Activated CD4-positive, alpha-beta T cell treated with anti-CD3 and anti-CD28 coated beads for 36 hours (primary cell): ENCODE measurements around the gene SEMA5A. TPM values are rescaled to one million over a fixed set of nuclear protein-coding genes. Genes with fewer than 3 reads are reported as not detected.

Experiments
- ATAC-seq: fragments of 200-7000 bp; cut with Tn5 transposase; one replicate; pipeline ENCODE4 v1.10.0; 2021; ENCODE audit warnings: mild to moderate bottlenecking, moderate library complexity
- CTCF ChIA-PET: fragments of 350-600 bp; sonication (Branson Sonifier 250); formaldehyde crosslinking; loops from one replicate; lab custom pipeline; 2021; ENCODE audit warnings: antibody characterized with exemption; lab: Charles Lee
- POLR2A ChIA-PET: fragments of 350-600 bp; sonication (Branson Sonifier 250); formaldehyde crosslinking; loops from one replicate; lab custom pipeline; 2021; ENCODE audit warnings: antibody characterized with exemption, inconsistent platforms; lab: Charles Lee
- DNase-seq: peaks from one replicate; pipeline ENCODE4 v3.0.0-alpha.2; 2020
- H3K27ac Mint-ChIP-seq: one replicate; pipeline ENCODE4 v1.8.0; 2021; ENCODE audit warnings: mixed read lengths
- H3K27me3 Mint-ChIP-seq: one replicate; pipeline ENCODE4 v1.8.0; 2021; ENCODE audit warnings: mixed read lengths
- H3K36me3 Mint-ChIP-seq: one replicate; pipeline ENCODE4 v1.8.0; 2021; ENCODE audit warnings: low read depth, mixed read lengths
- H3K4me1 Mint-ChIP-seq: one replicate; pipeline ENCODE4 v1.8.0; 2021; ENCODE audit warnings: mixed read lengths
- H3K4me3 Mint-ChIP-seq: one replicate; pipeline ENCODE4 v1.8.0; 2021; ENCODE audit warnings: mild to moderate bottlenecking, moderate library complexity, mixed read lengths
- H3K9me3 Mint-ChIP-seq: one replicate; pipeline ENCODE4 v1.8.0; 2021; ENCODE audit warnings: low read depth, mixed read lengths
- intact Hi-C, 2 experiments: fragments of 100-400 bp; cut with DNase I in 1 of 2; cut with micrococcal nuclease in 1 of 2; formaldehyde crosslinking; loops; one replicate each; pipeline versions ENCODE4 v1.14.2 to v1.15.1; 2022 to 2024; cut with DNase I, micrococcal nuclease
- total RNA-seq, 2 experiments: library from RNA; stranded (reverse); gene quantifications; one replicate each; pipeline ENCODE4 v1.2.3, GENCODE V29; 2021

Gene SEMA5A
- total RNA-seq, 2 experiments from 2014 or later = 0.04 TPM; not detected in 1

DNA sequence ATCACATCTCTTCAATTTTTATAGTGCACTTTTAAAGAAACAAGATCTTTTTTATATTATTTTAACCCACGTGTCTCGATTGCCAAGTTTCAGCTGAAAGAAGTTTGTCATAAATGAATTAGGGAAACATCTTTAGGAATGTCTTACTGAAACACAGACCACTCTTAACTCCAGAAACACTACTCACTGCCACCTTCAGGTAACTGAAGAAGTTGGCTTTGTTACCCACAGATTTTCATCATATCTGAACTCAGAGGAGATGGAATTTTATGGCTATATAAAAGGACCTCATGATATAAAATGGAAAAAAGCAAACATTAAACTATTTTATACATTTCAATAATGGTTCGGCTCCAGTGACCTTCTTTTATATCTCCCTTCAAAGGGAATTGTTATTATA, 158.0 kb downstream of the SEMA5A start:
- POLR2A ChIA-PET = no interaction called here
- Mint-ChIP-seq H3K9me3 (no peaks in the 10 kb centered on the region), H3K4me3 (no peak overlapping the region), H3K27me3 (no peaks in the 10 kb centered on the region), H3K4me1 (no peaks in the 10 kb centered on the region), H3K27ac (no peak overlapping the region), H3K36me3 (no peaks in the 10 kb centered on the region)
- CTCF ChIA-PET = no interaction called here
- intact Hi-C loops = no loop called here
- DNase-seq (no peak), ATAC-seq (no peak)

DNA sequence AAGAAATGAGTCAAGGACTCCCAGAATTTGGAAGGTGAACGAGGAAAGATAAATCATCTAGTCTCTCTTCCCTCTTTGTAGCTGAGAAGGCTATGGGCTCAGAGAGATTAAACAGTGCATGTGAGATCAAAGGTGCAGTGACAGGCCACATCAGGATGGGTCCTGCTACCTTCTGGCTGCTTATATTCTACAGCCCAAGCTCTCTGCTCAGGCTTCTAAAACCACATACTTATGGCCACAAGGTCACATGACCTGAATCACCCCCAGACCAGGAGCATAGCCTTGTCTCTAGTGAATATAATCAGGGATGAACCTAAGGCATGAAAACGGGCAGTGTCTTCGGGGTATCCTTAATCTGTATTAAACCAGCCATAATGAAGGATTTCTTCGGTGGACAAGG, 158.9 kb downstream of the SEMA5A start:
- Mint-ChIP-seq H3K9me3 (no peaks in the 10 kb centered on the region), H3K4me3 (no peak overlapping the region), H3K27me3 (no peaks in the 10 kb centered on the region), H3K36me3 (no peaks in the 10 kb centered on the region), H3K27ac (no peak overlapping the region), H3K4me1 (no peaks in the 10 kb centered on the region)
- DNase-seq (no peak), ATAC-seq (no peak)
- intact Hi-C loops = no loop called here
- ChIA-PET POLR2A (no interaction called here), CTCF (no interaction called here)

DNA sequence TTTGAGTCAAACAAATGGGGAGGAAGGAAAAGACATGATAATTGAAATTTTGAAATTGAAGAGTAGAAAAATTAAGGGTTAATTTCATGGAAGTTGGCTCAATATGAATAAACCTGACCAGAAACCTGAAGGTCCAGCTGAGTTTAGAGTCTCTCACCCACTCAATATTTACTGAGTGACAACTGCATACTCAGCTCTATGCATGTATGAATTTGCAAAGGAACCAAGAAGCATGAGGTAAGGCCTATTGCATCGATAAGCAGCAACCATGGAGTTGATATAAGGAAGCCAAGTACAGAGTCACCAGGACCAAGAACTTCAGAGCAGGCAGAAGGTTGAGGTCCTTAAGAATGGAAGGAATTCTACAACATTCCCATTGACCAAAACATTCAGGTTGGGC, 163.4 kb downstream of the SEMA5A start:
- ChIA-PET CTCF (no interaction called here), POLR2A (no interaction called here)
- H3K4me3 Mint-ChIP-seq = no peak overlapping the region
- H3K27ac Mint-ChIP-seq = no peak overlapping the region
- intact Hi-C loops = no loop called here
- no peaks in the 10 kb centered on the region for H3K27me3 Mint-ChIP-seq
- ATAC-seq (no peak), DNase-seq (no peak)
- no peaks in the 10 kb centered on the region for H3K4me1 Mint-ChIP-seq
- no peaks in the 10 kb centered on the region for H3K36me3 Mint-ChIP-seq
- no peaks in the 10 kb centered on the region for H3K9me3 Mint-ChIP-seq

DNA sequence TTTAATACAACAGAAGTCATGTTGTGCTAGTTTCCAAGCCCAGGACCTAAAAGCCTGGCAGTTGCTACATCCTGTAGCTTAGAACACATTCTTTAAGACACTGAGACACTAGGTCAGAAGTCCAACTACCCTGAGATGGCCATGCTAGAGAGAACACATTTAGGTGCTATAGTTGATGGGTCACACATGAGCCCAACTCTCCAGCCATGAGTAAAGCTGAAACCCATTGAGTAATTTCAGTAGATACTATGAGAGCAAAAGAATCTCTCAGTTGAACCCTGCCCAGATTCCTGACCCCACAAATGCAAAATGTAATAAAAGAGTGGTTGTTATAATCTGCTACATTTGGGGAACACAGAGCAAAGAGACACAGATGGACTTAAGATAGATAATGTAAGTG, 164.4 kb downstream of the SEMA5A start:
- intact Hi-C loops = no loop called here

DNA sequence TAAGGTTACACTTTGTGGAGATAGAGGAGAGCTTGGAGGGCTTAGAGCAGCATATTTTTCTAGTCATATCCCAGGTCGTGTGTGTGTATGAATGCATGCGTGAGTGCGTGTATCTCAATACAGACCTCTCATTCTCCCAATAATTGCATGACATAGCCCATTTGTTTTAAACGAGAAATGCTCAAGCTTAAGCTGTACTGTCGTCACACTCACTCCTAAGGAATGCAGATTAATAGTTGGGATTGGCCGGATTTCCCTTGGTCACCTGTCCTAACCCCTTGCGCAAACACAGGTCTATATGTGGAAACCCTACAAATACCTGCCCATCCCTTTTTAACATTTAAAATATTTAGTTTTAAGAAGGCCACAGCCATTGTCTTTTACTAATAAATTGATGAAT, 165.8 kb downstream of the SEMA5A start:
- H3K27me3 Mint-ChIP-seq = no peaks in the 10 kb centered on the region
- ChIA-PET POLR2A (no interaction called here), CTCF (no interaction called here)
- H3K9me3 Mint-ChIP-seq = no peaks in the 10 kb centered on the region
- ATAC-seq (no peak), DNase-seq (no peak)
- intact Hi-C loops = no loop called here
- no peaks in the 10 kb centered on the region for H3K36me3 Mint-ChIP-seq
- no peak overlapping the region for H3K27ac Mint-ChIP-seq
- no peak overlapping the region for H3K4me3 Mint-ChIP-seq
- H3K4me1 Mint-ChIP-seq = no peaks in the 10 kb centered on the region

More for the DNA sequence above, 164.4 kb downstream of the SEMA5A start:
- Mint-ChIP-seq H3K36me3 (no peaks in the 10 kb centered on the region), H3K4me1 (no peaks in the 10 kb centered on the region), H3K27me3 (no peaks in the 10 kb centered on the region), H3K4me3 (no peak overlapping the region), H3K9me3 (no peaks in the 10 kb centered on the region), H3K27ac (no peak overlapping the region)
- DNase-seq (no peak), ATAC-seq (no peak)
- POLR2A ChIA-PET = no interaction called here
- CTCF ChIA-PET = no interaction called here

DNA sequence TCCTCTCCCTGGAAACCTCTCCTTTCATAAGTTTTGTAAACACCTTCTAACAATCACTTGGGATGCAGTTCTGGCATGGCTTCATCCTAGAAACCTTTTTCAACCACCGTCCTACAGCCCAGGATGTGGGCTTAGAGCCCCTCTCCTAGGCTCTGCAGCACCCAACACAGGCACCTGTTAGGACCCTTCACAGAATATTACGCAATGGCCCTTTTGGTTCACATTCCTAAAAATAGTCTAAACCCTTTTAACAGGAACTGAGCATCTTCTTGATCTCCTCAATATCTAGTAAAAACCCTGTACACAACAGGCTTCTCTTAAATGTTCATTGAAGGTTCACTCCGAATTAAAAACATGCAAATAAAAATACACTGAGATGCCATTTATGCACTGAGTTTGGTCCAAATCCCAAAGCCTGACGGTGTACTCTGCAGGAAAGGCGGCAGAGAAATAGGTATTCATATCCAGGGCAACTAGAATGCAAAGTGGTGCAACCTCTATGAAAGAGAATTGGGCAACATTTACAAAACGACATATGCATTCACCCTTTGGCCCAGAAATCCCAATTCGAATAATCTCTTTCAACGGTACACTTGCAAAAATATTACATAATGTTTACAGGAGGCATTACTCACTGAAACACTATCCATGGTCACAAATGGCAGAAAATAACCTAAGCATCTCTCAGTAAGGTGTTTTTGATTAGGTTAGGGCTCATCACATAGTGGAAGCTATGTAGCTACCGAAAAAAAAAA, 169.3 kb downstream of the SEMA5A start:
- Mint-ChIP-seq H3K4me3 (no peak overlapping the region), H3K9me3 (no peaks in the 10 kb centered on the region), H3K36me3 (no peaks in the 10 kb centered on the region), H3K27ac (no peak overlapping the region), H3K27me3 (no peaks in the 10 kb centered on the region), H3K4me1 (no peaks in the 10 kb centered on the region)
- DNase-seq (no peak), ATAC-seq (no peak)
- POLR2A ChIA-PET = no interaction called here
- CTCF ChIA-PET = interaction anchor here (1.0 kb wide), 1 partner anchor 38 kb away, joined by 6 read pairs; no protein-coding TSS in a partner anchor
- intact Hi-C loops = no loop called here

DNA sequence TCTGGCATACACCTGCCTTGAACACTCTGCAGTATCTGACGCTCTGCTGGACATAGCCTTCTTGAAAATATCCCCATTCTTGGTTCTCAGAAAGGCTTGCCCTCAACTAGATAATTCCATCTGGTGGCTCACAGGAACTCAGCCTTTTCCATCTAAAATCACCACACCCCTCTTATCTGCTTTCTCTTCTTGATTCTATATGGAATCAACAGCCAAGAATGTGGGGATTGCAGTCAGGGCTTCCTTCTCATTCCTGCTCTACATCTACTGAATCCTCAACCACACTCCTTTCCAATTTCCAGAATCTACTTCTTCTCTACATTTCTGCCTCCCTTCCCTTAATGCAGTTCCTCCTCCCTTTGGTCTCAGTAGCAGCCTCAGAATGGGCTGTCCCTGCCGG, 170.1 kb downstream of the SEMA5A start:
- H3K4me1 Mint-ChIP-seq = no peaks in the 10 kb centered on the region
- CTCF ChIA-PET = no interaction called here
- H3K4me3 Mint-ChIP-seq = no peak overlapping the region
- DNase-seq = no peak
- H3K27ac Mint-ChIP-seq = no peak overlapping the region
- H3K27me3 Mint-ChIP-seq = no peaks in the 10 kb centered on the region
- H3K9me3 Mint-ChIP-seq = no peaks in the 10 kb centered on the region
- no peaks in the 10 kb centered on the region for H3K36me3 Mint-ChIP-seq
- POLR2A ChIA-PET = no interaction called here
- no peak for ATAC-seq
- intact Hi-C loops = no loop called here

DNA sequence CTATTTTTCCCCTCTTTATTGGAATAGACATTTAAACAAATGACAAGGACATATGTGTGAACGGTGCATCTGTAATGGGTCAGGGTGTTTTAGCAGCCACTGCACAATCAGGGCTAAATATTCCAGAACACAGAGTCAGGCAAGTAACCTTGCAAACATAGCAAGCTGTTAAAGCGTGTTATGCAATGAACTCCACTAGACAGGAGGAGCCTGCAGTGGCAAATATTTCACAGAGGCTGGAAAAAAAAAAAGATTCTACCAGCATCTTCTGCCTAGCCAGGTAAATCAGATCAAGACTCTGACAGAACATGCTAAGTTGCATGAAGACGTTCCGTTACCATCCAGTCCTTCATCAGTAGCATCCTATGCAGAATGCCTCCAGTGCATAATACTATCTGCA, 171.8 kb downstream of the SEMA5A start:
- CTCF ChIA-PET = no interaction called here
- Mint-ChIP-seq H3K36me3 (no peaks in the 10 kb centered on the region), H3K27me3 (no peaks in the 10 kb centered on the region)

DNA sequence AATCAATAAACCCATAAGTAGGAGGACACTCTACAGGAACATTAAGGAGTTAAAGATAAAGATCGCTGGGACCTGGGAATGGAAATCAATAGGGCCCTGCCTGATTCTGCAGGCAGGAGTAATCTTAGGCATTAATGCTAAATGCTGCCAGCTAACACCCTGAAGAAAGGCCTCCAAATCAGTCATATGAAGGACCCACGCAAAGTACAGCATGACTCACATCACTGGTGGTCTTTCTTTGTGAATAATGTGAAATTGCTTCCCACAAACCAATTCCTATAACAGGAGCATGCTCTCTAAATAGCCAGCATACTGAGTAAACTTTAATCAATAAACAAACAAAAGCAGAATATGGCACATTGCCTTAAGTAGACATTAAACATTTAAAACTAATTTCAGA, 172.3 kb downstream of the SEMA5A start:
- no peaks in the 10 kb centered on the region for H3K27me3 Mint-ChIP-seq
- no peaks in the 10 kb centered on the region for H3K36me3 Mint-ChIP-seq
- H3K4me3 Mint-ChIP-seq = no peak overlapping the region
- ChIA-PET POLR2A (no interaction called here), CTCF (no interaction called here)
- H3K27ac Mint-ChIP-seq = no peak overlapping the region
- ATAC-seq (no peak), DNase-seq (no peak)
- no peaks in the 10 kb centered on the region for H3K9me3 Mint-ChIP-seq
- intact Hi-C loops = no loop called here
- no peaks in the 10 kb centered on the region for H3K4me1 Mint-ChIP-seq

More for the DNA sequence above, 171.8 kb downstream of the SEMA5A start:
- Mint-ChIP-seq H3K9me3 (no peaks in the 10 kb centered on the region), H3K27ac (no peak overlapping the region), H3K4me1 (no peaks in the 10 kb centered on the region), H3K4me3 (no peak overlapping the region)
- intact Hi-C loops = no loop called here
- ATAC-seq (no peak), DNase-seq (no peak)
- POLR2A ChIA-PET = no interaction called here

DNA sequence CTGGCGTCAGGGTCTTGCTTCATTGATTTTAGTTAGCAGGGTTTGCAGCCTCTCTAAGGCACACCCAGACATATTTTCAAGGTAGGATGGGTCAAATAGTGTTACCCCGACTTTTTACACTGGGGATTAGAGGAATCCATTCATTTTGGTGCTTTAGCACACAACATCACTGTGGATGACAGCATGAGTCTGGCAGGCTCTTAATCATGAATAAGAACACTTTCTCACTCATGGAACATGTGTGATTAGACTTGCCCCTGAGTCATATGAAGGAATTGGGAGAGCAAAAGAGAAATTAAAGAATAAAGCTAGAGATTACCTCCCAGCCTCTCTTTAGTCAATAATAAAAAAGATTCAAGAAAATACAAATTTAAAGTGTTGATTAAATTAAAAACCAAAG, 175.6 kb downstream of the SEMA5A start:
- intact Hi-C loops = no loop called here
- DNase-seq = no peak
- no peaks in the 10 kb centered on the region for H3K9me3 Mint-ChIP-seq
- H3K27me3 Mint-ChIP-seq = no peaks in the 10 kb centered on the region
- ChIA-PET POLR2A (no interaction called here), CTCF (no interaction called here)
- H3K27ac Mint-ChIP-seq = no peak overlapping the region
- no peaks in the 10 kb centered on the region for H3K4me1 Mint-ChIP-seq
- no peak overlapping the region for H3K4me3 Mint-ChIP-seq
- ATAC-seq = no peak
- no peaks in the 10 kb centered on the region for H3K36me3 Mint-ChIP-seq

DNA sequence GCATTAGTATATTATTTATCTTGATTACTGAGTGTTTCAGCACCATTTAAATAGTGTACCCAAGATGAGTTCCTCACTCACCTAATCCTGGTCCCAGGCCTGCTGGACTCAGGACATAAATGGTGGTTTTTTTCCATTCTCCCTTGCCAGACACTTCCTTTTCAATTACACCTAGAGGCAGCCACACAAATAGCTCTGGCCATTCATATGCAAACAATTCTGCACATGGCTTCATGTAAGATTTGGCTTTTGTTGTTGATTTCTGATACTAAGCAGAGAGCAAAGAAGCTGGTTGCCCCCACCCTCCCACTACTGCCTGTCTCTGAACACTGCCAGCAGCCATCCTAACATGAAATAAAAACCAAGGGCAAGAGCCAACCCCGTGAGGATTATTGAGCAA, 180.4 kb downstream of the SEMA5A start:
- Mint-ChIP-seq H3K27me3 (no peaks in the 10 kb centered on the region), H3K9me3 (peaks cover 6% of the 10 kb centered on the region), H3K36me3 (no peaks in the 10 kb centered on the region), H3K4me1 (peaks cover 12% of the 10 kb centered on the region), H3K27ac (no peak overlapping the region), H3K4me3 (no peak overlapping the region)
- no peak for DNase-seq
- intact Hi-C loops = no loop called here
- POLR2A ChIA-PET = no interaction called here
- no peak for ATAC-seq
- CTCF ChIA-PET = no interaction called here

DNA sequence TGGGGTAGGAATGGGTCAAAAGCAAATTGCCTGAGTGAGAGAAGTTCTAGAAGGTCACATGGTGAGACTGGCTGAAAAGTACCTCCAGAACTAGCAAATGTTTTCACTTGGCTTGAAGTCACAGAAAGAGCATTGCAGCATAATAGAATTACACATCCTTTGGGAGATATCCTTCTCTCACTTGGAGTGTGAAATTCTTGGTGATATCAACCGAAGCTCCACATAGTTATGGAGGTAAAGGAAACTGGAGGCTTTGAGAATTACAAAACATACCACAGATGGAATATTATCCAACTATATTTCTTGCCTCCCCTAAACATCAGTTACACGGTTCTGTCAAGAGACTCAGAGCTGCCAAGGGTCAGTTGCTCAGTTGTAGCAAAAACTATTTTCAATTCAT, 182.4 kb downstream of the SEMA5A start:
- H3K27ac Mint-ChIP-seq = no peak overlapping the region
- peaks cover 12% of the 10 kb centered on the region for H3K4me1 Mint-ChIP-seq
- no peak for ATAC-seq
- intact Hi-C loops = loop anchor here in 1 of 2 experiments (2.0 kb wide), 1 partner anchor 181 kb away; no protein-coding TSS in a partner anchor
- peaks cover 6% of the 10 kb centered on the region for H3K9me3 Mint-ChIP-seq
- no peak overlapping the region for H3K4me3 Mint-ChIP-seq
- no peaks in the 10 kb centered on the region for H3K36me3 Mint-ChIP-seq
- DNase-seq = no peak
- POLR2A ChIA-PET = no interaction called here
- CTCF ChIA-PET = no interaction called here
- no peaks in the 10 kb centered on the region for H3K27me3 Mint-ChIP-seq
